ENCODE results near the gene MOBP.

DNA sequence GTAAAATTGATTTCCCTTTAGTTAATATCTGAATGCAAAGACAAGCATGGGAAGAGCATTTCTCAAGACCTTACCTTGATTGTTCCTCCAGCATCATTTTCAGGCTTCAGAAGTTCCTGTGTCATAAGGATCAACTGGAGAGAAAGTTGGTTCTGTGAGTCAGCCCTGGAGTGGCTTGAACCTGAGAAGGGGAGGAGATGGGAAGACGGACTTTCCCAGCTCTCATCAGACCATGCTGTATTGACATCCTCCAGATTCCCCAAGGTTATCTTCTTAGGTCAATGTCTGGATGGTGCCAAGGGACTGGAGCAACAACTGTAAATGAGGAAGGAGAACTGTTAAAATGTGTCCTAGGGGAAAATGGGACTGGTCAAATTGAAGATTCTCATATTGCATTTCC, 40.0 kb upstream of the MOBP start:
- TF ChIP-seq, protein P1, sequence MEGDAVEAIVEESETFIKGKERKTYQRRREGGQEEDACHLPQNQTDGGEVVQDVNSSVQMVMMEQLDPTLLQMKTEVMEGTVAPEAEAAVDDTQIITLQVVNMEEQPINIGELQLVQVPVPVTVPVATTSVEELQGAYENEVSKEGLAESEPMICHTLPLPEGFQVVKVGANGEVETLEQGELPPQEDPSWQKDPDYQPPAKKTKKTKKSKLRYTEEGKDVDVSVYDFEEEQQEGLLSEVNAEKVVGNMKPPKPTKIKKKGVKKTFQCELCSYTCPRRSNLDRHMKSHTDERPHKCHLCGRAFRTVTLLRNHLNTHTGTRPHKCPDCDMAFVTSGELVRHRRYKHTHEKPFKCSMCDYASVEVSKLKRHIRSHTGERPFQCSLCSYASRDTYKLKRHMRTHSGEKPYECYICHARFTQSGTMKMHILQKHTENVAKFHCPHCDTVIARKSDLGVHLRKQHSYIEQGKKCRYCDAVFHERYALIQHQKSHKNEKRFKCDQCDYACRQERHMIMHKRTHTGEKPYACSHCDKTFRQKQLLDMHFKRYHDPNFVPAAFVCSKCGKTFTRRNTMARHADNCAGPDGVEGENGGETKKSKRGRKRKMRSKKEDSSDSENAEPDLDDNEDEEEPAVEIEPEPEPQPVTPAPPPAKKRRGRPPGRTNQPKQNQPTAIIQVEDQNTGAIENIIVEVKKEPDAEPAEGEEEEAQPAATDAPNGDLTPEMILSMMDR (IDR thresholded peaks at IDR 0.05): no peak
- TF ChIP-seq POLR2A (IDR thresholded peaks at IDR 0.05) (no peak), EP300 (IDR thresholded peaks at IDR 0.05) (no peak)
